Left lung (tissue), 10 donors: ENCODE results near the gene ZFYVE9. TPM values are rescaled to one million over a fixed set of nuclear protein-coding genes. Genes with fewer than 3 reads are reported as not detected.

ENCODE experiments used
- ATAC-seq: fragments of 200-7000 bp; cut with Tn5 transposase; one replicate; pipeline ENCODE4 v1.9.1; 2020; ENCODE audit warnings: moderate library complexity
- DNase-seq, 4 donors: peaks; one replicate each; pipeline ENCODE4 v3.0.0-alpha.2; 2013 to 2020
- H3K27ac ChIP-seq, 2 donors: fragments of 200-600 bp; sonication (generic) in 1 of 2; one replicate each; pipeline versions ENCODE4 v1.5.0 to v1.8.0; 2020 to 2021
- H3K27me3 ChIP-seq, 2 donors: fragments of 200-600 bp; sonication (generic) in 1 of 2; one replicate each; pipeline versions ENCODE4 v1.5.0 to v1.8.0; 2020 to 2021
- H3K36me3 ChIP-seq, 2 donors: fragments of 200-600 bp; sonication (generic) in 1 of 2; one replicate each; pipeline versions ENCODE4 v1.5.0 to v1.8.0; 2020 to 2021
- H3K4me1 ChIP-seq, 2 donors: fragments of 200-600 bp; one replicate each; pipeline ENCODE4 v1.8.0; 2021
- H3K4me3 ChIP-seq, 2 donors: fragments of 200-600 bp; sonication (generic) in 1 of 2; one replicate each; pipeline versions ENCODE4 v1.5.0 to v1.8.0; 2020 to 2021; ENCODE audit warnings: mild to moderate bottlenecking in 1 of 2
- H3K9me3 ChIP-seq, 2 donors: fragments of 200-600 bp; sonication (generic) in 1 of 2; one replicate each; pipeline versions ENCODE4 v1.5.0 to v1.8.0; 2020 to 2021
- intact Hi-C, 2 donors: fragments of 100-400 bp; cut with DNase I; formaldehyde crosslinking; loops; one replicate each; pipeline versions ENCODE4 v1.11.2 to v1.14.2; 2022
- polyA plus RNA-seq, 6 donors: library from polyadenylated mRNA; unstranded; fragments of 120-200 nt; gene quantifications; one replicate each; pipeline ENCODE4 v1.2.1, GENCODE V29; 2013; ENCODE audit not compliant: insufficient read length in 6 of 6
- total RNA-seq, 2 donors: library from RNA; stranded (reverse); fragmentation: NEBNext Ultra II Directional; extraction: Animal tissue kit (Norgen Biotek cat#: 25700); gene quantifications; one replicate each; pipeline ENCODE4 v1.2.1, GENCODE V29; 2021
- TF ChIP-seq, protein P1 (sequence below), 2 donors: fragments of 200-600 bp; sonication (generic) in 1 of 2; IDR thresholded peaks; one replicate each; pipeline versions ENCODE4 v1.5.0 to v1.8.0; 2021; ENCODE audit warnings: antibody characterized with exemption in 2 of 2
- donor health status: DM: no; HTN: yes; CAD: no.
- donor health status: DM: no; HTN: no; CAD: no.

The ZFYVE9 gene
- total and polyA plus RNA-seq, 8 donors, result 15.2 to 38.1 (median 32.8) TPM

DNA sequence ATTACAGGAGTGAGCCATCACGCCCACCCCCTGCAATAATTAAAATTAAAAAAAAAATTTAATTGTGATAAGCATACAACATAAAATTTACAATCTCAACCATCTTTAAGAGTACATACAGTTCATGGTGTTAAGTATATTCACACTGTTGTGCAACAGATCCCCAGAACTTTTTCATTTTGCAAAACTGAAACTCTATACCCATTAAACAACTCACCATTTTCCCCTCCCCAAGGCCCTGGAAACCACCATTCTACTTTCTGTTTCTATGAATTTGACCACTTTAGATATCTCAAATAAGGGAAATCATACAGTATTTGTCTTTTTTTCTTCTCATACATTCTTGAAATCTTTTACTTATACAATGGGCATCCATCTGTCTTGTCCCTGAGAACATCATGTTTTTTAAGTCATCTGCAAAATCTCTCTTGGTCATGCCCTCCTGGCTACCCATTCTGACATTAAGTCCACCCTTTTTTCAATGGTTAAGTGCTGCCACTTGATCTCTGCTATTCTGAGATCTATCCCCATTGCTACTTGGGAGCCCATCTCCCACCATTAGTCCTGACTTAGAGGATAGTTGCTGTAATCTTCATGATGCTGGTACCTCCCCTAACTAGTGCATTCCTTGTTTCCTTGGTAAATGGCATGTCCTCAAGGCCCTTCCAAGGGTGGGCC lies 39.4 kb upstream of the ZFYVE9 start:
- TF ChIP-seq, protein P1, sequence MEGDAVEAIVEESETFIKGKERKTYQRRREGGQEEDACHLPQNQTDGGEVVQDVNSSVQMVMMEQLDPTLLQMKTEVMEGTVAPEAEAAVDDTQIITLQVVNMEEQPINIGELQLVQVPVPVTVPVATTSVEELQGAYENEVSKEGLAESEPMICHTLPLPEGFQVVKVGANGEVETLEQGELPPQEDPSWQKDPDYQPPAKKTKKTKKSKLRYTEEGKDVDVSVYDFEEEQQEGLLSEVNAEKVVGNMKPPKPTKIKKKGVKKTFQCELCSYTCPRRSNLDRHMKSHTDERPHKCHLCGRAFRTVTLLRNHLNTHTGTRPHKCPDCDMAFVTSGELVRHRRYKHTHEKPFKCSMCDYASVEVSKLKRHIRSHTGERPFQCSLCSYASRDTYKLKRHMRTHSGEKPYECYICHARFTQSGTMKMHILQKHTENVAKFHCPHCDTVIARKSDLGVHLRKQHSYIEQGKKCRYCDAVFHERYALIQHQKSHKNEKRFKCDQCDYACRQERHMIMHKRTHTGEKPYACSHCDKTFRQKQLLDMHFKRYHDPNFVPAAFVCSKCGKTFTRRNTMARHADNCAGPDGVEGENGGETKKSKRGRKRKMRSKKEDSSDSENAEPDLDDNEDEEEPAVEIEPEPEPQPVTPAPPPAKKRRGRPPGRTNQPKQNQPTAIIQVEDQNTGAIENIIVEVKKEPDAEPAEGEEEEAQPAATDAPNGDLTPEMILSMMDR (IDR thresholded peaks at IDR 0.05), result no peak
- Histone ChIP-seq H3K27me3 (no peaks in the 10 kb centered on the region), H3K4me1 (no peaks in the 10 kb centered on the region), H3K4me3 (no peak overlapping the region), H3K27ac (no peak overlapping the region), H3K9me3 (no peaks in the 10 kb centered on the region), H3K36me3 (no peaks in the 10 kb centered on the region)
- ATAC-seq (no peak), DNase-seq (no peak)
- intact Hi-C loops, result no loop called here

DNA sequence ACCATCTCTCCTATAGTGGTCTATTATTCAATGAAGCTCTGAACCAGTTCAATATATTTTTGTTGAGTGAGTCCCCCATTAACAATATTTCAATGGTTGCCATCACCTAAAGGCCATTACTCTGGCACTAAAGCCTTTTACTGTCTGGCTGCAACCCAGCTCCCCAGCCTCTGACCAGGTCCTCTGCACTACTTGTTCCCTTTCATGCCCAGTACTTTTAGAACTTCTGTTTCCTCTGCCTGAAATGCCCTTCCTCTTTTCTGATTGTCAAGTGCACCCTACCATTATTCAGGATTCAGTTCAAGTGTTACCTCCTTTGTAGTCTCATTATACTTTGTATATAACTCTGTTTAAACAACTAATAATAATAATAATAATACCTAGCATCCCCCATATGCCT lies 30.4 kb upstream of the ZFYVE9 start:
- intact Hi-C loops, result no loop called here
- H3K4me1 ChIP-seq, result no peaks in the 10 kb centered on the region
- no peaks in the 10 kb centered on the region for H3K9me3 ChIP-seq
- TF ChIP-seq, protein P1 (IDR thresholded peaks at IDR 0.05), result no peak
- no peaks in the 10 kb centered on the region for H3K36me3 ChIP-seq
- H3K4me3 ChIP-seq, result no peak overlapping the region
- no peaks in the 10 kb centered on the region for H3K27me3 ChIP-seq
- DNase-seq (no peak), ATAC-seq (no peak)
- no peak overlapping the region for H3K27ac ChIP-seq

DNA sequence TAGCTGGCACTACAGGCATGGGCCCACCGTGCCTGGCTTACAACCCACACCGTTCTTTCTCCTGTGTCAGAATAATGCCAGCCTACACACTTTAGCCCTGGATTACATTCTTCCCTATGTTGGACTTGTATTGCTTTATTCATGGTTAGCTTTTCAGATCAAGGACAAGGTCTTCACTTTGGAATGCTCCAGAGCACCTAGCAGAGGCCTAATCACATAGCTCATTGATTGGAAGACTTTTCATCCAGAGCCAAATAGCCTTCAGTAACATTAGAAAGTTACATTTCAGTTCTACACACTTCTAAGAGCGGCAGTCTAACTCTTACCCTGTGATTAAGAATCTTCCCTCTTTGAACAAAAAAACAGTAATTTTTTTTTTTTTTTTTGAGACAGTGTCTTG lies 29.4 kb upstream of the ZFYVE9 start:
- Histone ChIP-seq H3K27ac (no peak overlapping the region), H3K4me3 (no peak overlapping the region), H3K27me3 (no peaks in the 10 kb centered on the region), H3K36me3 (no peaks in the 10 kb centered on the region), H3K9me3 (no peaks in the 10 kb centered on the region), H3K4me1 (no peaks in the 10 kb centered on the region)
- TF ChIP-seq, protein P1 (IDR thresholded peaks at IDR 0.05), result no peak
- ATAC-seq (no peak), DNase-seq (no peak)
- intact Hi-C loops, result no loop called here

DNA sequence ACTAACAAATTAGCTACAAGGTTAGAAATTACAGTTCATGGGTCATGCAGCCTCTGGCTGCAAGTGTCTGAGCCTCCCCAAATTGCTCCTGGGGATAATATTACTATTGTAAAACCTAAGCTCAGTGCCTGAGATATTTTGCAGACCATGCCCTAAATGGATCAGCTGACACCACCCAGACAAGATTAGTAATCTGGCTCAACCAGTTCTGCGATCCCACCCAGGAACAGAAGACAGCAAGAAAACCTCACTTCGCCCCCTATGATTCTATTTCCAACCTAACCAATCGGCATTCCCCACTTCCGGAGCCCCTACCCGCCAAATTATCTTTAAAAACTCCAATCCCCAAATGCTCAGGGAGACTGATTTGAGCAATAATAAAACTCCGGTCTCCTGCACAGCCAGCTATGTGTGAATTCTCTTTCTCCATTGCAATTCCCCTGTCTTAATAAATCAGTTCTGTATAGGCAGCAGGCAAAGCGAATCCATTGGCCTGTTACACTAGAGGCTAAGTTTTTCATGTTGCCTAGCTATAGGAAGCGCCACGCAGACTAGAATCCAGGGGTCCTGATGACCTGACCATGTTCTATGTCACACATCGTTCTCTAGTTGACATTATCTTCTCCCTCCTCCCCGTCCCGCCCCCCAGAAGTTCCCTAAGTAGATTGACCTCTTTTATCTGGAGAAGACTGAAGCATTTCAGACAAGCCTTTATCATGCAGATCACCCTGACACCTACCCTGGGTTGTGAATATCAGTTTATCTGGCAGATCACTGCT lies 22.4 kb upstream of the ZFYVE9 start:
- no peak for ATAC-seq
- H3K4me3 ChIP-seq, result no peak overlapping the region
- H3K27ac ChIP-seq, result no peak overlapping the region
- H3K9me3 ChIP-seq, result no peaks in the 10 kb centered on the region
- intact Hi-C loops, result no loop called here
- no peaks in the 10 kb centered on the region for H3K4me1 ChIP-seq
- no peaks in the 10 kb centered on the region for H3K27me3 ChIP-seq
- TF ChIP-seq, protein P1 (IDR thresholded peaks at IDR 0.05), result no peak
- no peaks in the 10 kb centered on the region for H3K36me3 ChIP-seq
- no peak for DNase-seq

DNA sequence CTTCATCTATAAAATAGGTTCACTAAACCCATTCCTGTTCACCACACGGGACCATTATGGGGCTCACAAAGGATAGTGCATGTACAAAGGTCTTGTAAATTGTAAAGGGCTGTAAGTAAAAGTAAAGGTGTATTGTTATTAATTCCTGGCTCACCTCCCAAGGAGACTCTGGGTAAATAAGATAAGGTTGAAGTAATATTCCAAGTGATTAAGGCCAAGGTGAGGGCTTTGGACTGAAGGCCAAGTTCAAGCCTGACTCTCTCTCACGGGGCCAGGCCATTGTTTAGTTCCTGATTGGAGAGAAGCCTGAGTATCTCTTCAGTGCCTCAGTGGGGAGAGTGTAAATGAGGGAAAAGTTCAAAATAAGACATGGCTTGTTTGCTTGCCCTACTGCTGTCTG lies 19.5 kb upstream of the ZFYVE9 start:
- no peak overlapping the region for H3K27ac ChIP-seq
- no peak for DNase-seq
- no peak for ATAC-seq
- TF ChIP-seq, protein P1 (IDR thresholded peaks at IDR 0.05), result no peak
- H3K9me3 ChIP-seq, result no peaks in the 10 kb centered on the region
- H3K4me3 ChIP-seq, result no peak overlapping the region
- no peaks in the 10 kb centered on the region for H3K27me3 ChIP-seq
- intact Hi-C loops, result no loop called here
- no peaks in the 10 kb centered on the region for H3K36me3 ChIP-seq
- H3K4me1 ChIP-seq, result no peaks in the 10 kb centered on the region
